HUDEP-2 (cell line): ENCODE data around the gene PRKAA1.

Source experiments
- DNase-seq, 76 experiments: peaks; one replicate each; lab custom pipeline; 2025; ENCODE audit not compliant: unreplicated experiment in 76 of 76; lab: John Stamatoyannopoulos, UW

Gene PRKAA1

DNA sequence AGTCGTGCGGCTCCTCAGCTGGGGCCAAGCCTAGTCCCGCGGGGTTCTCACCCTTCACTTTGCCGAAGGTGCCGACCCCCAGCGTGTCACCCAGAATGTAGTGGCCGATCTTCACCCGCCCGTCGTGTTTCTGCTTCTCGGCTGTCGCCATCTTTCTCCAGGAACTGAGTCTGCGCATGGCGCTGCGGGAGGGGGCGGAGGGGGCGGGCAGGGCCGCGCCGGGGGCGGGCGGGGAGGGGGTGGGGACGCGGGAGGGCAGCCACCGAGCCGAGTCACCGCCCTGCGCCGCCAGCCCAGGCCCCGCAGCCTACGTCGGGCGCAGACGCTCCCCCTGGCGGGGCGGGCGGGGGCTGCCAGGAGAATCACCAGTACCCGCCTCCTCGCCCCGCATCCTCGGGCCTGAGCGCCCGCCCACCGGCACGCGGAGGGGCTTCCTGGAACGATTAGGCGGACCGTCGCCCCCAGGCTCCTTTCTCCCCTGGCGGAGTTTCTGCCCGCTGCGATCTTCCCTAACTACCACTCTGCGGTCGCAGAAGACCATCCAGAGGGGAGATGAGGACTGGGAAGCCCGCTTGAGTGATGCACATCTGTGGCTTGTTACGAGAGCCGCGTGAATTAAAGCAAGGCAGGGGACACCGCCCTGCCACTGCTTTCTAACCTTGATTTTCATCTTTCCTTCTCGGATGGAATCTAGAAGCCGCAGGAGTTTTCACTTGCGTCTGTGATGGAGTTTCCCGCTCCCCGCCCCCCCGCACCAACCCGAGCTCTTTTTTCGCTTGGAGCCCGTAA lies at the start of gene PRKAA1:
PRKAA1 (minus strand) TSS at position 363 of the 789 bp plus-strand sequence; CDS start at position 178, 185 bp downstream.
- peak in 73 of 76 experiments; percentile 14 to 91 (median 78) for DNase-seq

DNA sequence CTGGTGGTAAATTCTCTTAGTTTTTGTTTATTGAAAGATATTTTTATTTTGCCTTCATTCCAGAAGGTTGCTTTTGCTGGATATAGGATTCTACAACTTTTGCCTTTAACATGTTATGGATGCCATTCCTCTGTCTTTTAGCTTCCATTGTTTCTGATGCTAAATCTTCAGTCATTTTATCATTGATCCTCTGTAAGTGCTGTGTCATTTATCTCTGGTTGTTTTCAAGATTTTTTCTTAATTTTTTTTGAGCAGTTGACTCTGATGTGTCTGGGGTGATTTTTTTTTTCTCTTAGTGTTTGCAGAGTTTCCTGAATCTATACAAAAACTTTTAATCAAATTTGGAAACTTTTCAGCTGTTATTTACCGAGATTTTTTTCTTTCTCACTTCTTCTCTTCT lies 49.4 kb upstream of the PRKAA1 start:
- DNase-seq: no peak

GRCh38 chr5:40846371-40846770 lies 48.2 kb upstream of the PRKAA1 start:
- no peak for DNase-seq

GRCh38 chr5:40844565-40844964 lies 46.4 kb upstream of the PRKAA1 start:
- DNase-seq: no peak

- no peak for DNase-seq
Measured at GRCh38 chr5:40842351-40842750, 44.2 kb upstream of the PRKAA1 start.

DNA sequence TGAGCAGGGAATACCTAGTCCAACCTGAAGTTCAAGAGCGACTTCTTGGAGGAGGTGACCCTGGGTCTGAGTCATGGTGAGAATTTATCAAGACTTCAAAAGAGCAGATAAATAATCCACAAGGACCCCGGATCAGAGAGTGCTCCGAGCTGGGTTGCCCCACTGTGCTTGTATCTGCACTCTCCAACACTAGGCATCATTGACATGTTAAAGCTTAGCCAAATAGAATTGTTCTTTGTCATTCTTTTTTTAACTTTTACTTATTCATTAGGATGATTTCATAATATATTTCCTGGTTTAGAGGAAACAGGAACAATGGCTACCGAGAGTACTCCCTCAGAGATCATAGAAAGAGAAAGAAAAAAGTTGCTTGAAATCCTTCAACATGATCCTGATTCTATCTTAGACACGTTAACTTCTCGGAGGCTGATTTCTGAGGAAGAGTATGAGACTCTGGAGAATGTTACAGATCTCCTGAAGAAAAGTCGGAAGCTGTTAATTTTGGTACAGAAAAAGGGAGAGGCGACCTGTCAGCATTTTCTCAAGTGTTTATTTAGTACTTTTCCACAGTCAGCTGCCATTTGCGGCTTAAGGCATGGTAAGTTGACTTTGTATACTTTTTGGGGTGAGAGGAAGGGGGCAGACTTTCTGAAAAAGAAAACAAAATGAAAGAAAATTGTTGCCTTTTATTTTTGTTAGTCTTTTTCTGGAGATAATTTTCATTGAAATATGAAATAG lies 43.1 kb upstream of the PRKAA1 start, which contains the start of gene CARD6:
CARD6 (plus strand) TSS at position 300 of the 738 bp plus-strand sequence; CDS start at position 316, 16 bp downstream.
- peak in 24 of 76 experiments; percentile 5 to 61 (median 30) for DNase-seq

- DNase-seq: no peak
Measured at GRCh38 chr5:40838086-40838485, 39.9 kb upstream of the PRKAA1 start.

- peak in 75 of 76 experiments; percentile 69 to 96 (median 92) for DNase-seq
Measured at GRCh38 chr5:40834849-40835787, 36.9 kb upstream of the PRKAA1 start, which contains the start of gene RPL37. RPL37 (minus strand) TSS chr5:40835222; CDS start chr5:40835185, 37 bp downstream.

DNA sequence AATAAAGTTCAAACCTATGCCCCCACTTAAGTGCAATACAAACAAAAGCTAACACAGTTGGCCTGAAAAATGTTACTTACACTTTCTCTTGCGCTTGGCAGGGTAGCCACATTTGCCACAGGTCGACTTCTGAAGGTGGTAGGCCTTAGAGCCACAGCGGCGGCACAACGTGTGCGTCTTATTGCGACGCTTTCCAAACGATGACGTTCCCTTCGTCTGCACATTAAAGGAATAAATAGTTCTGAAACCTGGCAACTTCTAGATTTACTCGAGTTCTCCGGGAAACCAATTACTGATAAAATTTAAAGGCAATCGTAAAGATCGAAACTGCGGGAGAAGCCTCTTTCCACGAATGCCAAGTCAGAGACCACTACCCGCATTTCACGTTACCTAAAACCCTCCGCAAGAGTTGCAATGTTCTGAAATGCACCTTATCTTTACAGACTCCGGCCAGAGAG lies 36.2 kb upstream of the PRKAA1 start:
- peak in 6 of 76 experiments; percentile 6 to 64 (median 24) for DNase-seq

DNA sequence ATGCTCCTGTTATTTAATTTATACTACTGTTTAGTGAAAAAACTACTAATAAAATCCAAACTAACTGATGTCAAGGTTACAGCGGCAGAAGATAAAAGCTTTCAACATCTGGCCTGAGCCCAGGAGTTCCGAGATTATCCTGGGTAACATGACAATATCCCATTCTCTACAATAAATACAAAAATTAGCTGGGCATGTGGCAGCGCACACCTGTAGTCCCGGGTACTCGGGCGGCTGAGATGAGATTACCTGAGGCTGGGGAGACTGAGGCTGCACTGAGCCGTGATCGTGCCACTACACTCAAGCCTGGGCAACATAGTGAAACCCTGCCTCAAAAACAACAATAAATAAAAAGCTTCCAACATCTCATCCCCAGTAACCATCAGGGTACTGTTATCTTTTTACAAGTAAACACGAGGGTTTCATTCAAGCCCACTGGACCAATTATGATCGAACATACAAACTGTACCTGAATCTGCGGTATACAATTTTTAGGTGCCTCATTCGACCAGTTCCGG lies 35.6 kb upstream of the PRKAA1 start:
- peak in 1 of 76 experiments; percentile 21 for DNase-seq

DNA sequence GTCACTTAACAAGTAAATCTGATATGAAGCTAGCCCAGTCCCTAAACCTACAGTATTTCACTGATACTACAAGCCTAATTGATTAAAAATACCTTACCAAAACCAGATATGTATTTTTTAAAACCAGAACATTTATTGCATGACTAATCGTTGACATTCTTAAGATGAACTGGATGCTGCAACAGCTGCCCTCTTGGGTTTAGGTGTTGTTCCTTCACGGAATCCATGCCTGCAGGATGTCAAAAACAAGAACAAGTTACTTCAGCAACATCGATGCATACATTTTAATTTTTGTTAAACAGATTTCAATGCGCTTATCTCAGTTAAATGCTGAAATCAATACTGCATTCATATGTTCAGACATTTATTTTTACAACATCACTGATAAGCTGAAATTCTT lies 34.2 kb upstream of the PRKAA1 start:
- no peak for DNase-seq

- DNase-seq: no peak
Measured at GRCh38 chr5:40831346-40832210, 33.4 kb upstream of the PRKAA1 start.

DNA sequence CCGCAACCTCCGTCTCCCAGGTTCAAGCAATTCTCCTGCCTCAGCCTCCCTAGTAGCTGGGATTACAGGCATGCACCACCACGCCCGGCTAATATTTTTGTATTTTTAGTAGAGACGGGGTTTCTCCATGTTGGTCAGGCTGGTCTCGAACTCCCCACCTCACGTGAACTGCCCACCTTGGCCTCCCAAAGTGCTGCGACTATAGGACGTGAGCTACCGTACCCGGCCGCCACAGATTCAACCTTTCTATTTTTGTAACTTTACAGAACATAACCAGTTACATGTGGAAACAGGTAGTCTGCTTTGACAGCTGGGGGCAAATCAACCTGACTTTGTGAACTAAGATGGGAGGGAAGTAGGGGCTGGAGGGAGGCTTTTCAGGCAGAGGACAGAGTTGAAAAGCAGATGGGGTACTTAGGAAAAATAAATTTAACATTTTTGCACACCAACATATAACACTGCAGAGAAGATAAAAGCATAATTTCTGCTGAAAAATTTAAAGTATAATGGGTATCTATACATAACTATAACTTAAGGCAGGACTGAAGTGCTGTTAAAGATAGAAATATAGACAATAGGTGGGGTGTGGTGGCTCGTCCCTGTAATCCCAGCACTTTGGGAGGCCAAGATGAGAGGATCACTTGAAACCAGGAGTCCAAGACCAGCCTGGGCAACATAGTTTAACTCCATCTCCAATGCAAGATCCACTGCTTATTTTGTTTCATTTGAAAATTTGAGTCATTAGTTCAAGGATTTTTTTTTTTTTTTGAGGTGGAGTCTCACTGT lies 31.8 kb upstream of the PRKAA1 start:
- DNase-seq: no peak

DNA sequence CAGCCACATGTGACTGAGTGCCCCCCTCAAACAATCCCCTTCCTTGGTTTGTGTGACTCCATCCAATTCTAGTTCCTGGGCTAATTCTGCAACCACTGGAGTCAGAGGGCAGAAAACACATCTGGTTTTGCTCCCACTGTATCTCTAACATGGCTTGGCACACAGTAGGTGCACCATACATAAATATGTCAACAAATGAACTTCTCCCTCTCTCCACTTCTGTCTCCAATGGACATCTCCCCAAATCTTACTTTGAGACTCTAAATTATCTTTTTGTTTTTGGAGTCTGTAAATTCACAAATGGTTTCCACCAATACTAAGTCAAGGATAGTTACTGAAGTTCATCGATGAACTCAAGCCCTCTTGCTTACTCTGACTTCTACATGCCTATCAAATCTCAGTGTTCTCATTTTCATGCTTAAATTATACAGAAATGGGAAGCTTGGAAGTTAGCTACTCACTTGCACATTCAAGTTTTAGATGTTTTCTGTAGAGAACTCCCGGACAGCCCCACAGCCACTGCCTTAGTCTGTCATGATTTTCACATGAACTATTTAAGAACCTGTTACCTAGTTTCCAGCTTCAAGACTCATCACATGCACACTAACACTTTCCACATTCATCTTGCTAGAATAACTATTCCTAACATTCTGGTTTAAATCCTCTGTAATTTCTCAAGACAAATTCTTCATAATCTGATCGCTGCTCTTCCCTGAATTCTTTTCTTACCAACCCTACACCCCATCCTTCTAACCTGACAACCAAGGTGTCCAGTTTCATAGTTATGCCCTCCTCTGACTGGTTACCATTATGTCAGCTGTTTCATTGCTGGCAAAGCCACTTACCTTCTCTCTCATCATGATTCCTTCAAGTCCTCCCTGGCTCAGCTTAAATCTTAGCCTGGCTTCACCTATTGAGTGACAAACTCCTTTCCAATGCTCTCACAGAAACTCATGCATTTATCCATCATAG lies 30.8 kb upstream of the PRKAA1 start:
- no peak for DNase-seq

DNA sequence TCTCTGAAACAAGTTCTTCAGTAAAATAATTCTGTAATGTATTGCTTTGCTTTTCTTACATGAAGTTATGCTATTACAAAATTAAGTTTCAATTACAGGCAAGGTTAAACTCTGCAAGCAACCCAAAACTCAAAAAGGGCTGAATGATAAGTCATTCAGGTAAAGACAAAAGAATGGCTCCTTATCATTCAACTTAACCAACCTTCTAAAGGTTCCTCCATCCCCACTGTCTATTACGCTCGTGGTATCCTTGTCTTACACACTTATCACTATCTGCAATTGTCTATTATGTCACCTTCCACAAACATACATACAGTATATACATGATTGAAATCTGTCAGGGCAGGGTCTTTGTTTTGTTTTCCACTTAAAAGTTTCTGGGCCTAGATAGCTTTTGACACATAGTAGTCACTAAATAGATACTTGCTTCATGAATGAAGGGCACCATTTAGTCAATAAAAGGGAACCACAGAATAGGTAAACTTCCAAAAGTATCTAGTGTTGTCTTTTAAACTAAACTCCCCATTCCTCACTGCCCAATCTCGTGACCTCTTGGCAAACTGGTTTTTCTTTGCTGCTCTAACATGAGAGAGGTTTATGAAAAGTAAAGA lies 30.0 kb upstream of the PRKAA1 start:
- no peak for DNase-seq

DNA sequence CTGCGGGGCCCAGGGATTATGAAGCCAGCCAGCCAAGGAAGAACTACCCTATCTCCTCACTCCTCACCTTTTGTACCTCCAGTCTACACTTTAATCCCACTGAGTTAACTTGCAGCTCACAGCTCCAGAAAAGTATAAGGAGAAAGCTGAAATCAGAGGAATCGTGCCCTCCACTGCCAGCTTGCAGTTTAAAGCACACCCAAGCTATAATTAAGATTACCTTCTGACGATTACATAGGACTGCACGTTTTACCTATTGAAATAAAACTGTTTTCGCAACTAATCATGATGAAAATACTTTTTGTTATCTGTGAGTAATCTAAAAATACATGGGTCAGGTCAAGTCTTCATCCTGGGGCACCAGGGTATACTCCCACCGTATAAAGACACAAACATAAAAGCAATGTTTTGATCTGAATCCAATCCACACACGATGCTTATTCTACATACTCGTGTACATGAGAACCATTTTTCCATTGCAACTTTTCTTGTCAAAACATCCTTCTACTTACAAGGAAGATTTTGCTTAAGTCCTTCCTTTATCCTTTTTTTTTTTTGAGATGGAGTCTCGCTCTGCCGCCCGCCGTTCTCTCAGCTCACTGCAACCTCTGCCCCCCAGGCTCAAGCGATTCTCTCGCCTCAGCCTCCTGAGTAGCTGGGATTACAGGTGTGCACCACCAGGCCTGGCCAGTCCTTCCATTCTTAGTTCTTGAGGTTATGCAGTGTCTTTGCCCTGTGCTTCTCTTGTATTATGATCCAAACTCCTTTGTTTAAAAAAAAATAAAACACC lies 29.2 kb upstream of the PRKAA1 start:
- no peak for DNase-seq
